Suppressor macrophage (primary cell): Measurements from ENCODE around the gene NIPAL1.
"Not testable (repeated sequence)": the region's sequence is repeated elsewhere in the genome, so short reads cannot be mapped to it uniquely, and the experiment has no call there.

Experiments used
- DNase-seq, 4 experiments: peaks; one replicate each; pipeline ENCODE4 v3.0.0-alpha.2; 2020 to 2022
- total RNA-seq, 17 experiments: gene quantifications; one replicate each; lab custom pipeline; 2026; ENCODE audit warnings: mixed read lengths in 6 of 17, inconsistent platforms in 3 of 17; lab: John Stamatoyannopoulos, UW

Gene NIPAL1
- 0.14 to 3.4 (median 1.2) reads per million in 17 experiments for total RNA-seq

GRCh38 chr4:48016141-48017107 is at the start of gene NIPAL1, which contains the start of gene CNGA1:
TSS of gene NIPAL1 (plus strand) at chr4:48016772. CDS start at chr4:48016840, 68 bp downstream.
TSS of gene CNGA1 (minus strand) at chr4:48016681. CDS start at chr4:47952689, 63,992 bp downstream.
- DNase-seq, result peak; percentile 62 to 88 (median 70)

GRCh38 chr4:47968847-47969246 is 47.7 kb upstream of the NIPAL1 start:
- DNase-seq, result no peak

- DNase-seq, result peak; percentile 62 to 87 (median 78)
These were observed 44.4 kb upstream of the NIPAL1 start for GRCh38 chr4:47972181-47972580.

DNA sequence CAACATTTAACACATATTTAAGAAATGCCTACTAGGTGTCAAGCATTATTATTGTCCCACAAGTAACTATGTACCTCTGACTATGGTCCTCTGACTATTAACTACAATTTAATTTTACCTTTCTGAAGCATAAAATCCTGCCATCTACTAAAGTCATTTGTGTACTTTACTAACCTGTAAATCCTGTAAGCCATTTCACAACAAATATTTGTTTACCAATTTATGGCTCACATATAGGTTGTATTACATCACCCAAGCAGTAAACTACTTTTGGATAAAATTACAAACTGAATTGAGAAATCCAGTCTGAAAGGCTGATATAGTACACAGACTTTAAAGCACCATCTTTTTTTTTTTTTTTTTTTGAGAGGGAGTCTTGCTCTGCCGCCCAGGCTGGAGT is 43.9 kb upstream of the NIPAL1 start:
- no peak for DNase-seq

DNA sequence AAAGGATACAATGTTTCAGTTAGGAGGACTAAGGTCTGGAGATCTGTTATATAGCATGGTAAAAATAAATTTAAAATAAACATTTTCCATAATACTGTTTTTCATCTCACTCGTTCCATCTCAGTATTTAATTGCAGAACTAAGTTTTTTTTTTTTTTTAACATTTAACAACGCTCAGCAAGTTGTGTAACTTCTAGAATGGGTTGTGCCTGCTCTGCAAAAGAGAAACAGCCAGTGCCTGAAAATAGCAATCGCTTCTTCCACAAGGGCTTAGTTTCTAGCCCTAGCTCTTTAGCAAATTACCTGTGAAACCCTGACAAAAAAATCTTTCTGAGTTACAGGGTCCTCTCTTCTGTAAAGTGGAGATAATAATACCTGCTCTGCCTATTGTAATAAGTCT is 42.0 kb upstream of the NIPAL1 start:
- DNase-seq, result peak; percentile 30 to 72 (median 62)

DNA sequence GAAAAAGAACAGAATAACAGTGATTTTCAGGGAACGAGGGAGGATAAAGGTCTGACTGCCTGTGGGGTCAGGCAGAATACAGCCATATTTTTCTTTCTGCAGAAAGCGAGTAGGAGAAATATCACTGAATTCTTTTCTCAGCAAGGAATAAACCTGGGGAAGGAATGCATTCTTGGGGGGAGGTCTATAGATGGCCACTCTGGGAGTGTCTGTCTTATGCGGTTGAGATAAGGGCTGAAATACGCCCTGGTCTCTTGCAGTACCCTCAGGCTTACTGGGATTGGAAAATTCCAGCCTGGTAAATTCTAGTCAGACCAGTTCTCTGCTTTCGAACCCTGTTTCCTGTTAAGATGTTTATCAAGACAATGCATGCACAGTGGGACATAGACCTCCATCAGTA is 26.4 kb upstream of the NIPAL1 start:
- no peak for DNase-seq

GRCh38 chr4:47992475-47992874 is 24.1 kb upstream of the NIPAL1 start:
- not testable (repeated sequence) for DNase-seq

GRCh38 chr4:47996021-47996420 is 20.6 kb upstream of the NIPAL1 start:
- no peak for DNase-seq

GRCh38 chr4:48002267-48002666 is 14.3 kb upstream of the NIPAL1 start:
- no peak for DNase-seq

- peak; percentile 48 to 71 (median 54) for DNase-seq
These were observed 13.0 kb upstream of the NIPAL1 start for GRCh38 chr4:48003568-48003967.

DNA sequence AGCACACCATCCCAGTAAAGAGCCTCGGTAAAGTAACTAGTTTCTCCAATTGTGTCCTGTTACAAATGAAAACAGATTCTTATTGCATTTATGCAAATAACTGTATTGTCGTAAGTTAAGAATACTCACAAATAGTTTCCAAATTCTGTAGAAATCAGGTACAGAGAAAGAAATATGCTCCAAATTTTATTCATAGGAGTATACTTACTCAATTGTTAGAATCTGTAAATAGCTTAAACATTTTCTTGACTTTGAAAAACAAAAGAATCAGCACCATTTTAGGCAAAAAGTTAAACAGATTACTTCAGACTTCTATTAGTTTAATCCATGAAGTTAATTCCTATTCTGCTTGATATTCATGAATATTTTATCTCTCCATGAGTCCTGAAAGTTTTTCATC is 10.8 kb upstream of the NIPAL1 start:
- DNase-seq, result no peak

- no peak for DNase-seq
These were observed 8.5 kb upstream of the NIPAL1 start for GRCh38 chr4:48008021-48008596.

DNA sequence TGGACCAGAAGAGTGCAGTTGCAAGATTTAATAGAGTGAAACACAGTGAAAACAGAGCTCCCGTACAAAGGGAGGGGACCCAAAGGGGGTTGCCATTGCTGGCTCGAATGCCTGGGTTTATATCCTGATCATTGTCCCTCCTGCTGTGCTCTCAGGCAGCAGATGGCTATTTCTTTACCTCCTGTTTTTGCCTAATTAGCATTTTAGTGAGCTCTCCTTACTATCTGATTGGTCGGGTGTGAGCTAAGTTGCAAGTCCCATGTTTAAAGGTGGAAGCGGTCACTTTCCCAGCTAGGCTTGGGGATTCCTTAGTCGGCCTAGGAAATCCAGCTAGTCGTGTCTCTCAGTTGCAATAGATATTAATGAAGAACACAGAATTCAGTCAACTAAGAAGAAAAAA is 5.7 kb upstream of the NIPAL1 start:
- DNase-seq, result not testable (repeated sequence)

DNA sequence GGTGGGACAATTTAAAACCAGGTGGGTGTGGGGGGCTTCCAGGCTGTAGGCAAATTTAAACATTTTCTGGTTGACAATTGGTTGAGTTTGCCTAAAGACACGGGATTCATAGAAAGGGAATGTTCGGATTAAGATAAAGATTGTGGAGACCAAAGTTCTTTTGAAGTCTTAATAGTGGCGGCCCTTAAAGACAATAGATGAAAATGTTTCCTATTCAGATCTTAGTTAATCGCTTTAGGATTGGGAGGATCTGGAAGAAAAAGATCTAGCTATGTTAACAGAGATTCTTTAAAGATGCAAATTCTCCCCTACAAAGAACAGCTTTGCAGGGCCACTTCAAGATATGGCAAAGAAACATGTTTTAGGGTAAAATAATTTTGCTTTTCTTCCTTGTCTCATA is 4.8 kb upstream of the NIPAL1 start:
- no peak for DNase-seq

DNA sequence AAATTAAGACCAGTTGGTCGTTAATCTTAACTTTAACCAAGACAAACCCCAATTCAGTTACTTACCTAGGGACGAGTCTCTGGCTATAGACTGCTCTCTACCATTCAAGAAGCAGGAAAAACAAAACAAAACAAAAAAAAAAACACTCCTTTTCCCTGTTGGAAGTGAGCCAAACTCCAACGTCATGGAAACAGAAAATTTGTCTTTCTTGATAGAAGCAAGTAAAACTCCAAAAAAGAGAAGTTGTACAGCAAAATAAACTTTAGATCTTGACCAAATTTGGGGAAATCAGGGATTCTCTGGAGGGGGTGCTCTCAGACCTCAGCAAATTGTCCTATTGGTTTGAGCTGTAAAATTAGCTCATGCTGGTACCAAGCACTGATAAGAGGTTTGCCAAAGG is 3.7 kb upstream of the NIPAL1 start:
- DNase-seq, result peak; percentile 69 to 76 (median 71)

DNA sequence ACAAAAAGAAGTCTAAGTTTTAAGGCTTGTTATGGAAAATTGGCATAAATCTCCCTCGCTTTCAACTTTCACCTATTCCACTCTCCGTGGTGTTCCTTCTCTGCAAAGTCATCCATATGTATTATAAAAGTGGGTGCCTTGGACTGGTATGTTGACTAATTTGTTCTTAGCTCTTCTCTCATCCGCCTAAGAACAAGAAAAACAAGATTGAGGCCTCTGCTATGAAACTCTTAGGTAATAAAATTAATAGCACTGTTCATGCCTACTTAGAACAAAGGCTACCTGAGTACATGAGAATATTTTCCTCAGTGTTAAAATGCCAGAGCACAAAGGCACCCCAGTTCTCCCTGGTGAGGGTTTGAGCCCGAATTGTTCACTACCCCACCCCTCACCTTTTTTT is 1.4 kb upstream of the NIPAL1 start:
- no peak for DNase-seq

GRCh38 chr4:48015678-48016077 is 894 bp upstream of the NIPAL1 start:
- DNase-seq, result no peak

DNA sequence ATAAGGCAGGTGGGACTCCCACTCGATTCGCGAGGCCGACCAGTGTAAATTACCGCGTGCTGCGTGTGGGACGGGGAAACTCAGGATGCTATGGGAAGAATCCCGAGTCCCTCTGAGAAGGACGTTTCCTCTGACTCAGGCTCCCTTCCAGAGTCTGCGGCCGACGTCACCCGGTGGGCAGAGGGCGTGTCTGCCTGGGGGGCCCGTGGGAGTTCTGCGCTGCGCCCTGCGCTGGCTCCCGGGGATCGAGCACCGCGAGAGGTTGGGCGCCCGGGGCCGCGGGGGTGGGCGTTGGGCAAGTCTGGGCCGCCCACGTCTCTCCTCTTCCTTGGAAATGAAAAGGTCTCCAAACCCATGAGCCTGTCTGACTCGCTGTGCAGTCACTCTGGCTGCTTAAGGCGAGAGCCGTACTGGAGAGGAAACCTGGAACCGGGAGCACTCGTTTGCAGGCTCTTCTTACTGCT is 568 bp downstream of the NIPAL1 start:
- DNase-seq, result peak; percentile 76 to 91 (median 88)

- DNase-seq, result no peak
These were observed 1.5 kb downstream of the NIPAL1 start for GRCh38 chr4:48018112-48018511.

DNA sequence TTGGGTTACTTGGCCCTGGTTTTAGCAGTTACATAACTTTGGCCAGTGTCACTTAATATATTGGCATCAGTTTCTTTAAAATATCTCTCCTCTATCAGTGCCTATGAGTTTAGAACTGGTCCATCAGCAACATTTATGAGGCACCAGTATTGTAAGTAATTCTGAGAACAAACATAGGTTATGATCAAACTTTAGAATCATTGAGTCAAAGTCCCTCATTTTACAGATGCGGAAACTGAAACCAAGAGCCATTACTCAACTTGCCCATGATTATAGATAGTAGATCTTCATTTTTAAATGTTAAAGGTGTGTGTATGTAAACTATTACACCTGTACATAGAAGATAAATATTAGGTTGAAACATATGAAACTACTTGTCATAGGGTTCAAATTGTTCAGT is 4.5 kb downstream of the NIPAL1 start:
- no peak for DNase-seq

DNA sequence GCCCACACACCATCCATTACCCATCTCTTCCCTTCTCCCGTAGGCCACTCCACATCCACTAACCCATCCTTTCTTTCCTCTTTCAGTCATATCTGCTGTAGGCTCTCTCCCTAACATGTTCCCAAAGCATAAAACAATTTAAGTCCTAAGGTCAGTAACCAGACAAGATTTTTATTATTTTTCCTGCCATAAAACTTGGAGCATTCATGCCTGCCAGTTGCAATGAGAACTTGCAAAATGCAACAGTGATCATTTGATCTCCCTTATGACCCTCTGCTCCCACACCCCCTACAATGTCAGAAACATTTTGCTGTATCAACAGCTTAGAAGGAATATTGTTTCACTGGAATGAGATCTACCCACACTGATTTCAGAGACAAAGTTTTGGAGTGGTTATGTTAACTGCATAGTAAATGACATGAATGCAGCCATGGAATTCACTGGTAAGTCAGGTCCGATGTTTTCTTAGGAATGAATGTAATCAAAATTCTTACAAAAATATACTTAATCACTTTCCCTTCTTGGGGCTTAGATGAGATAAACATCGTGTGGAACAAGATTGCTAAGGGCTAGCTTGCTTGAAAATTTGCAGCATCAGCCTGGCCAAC is 5.7 kb downstream of the NIPAL1 start:
- DNase-seq, result peak in 1 of 4 experiments; percentile 19

- DNase-seq, result no peak
These were observed 8.0 kb downstream of the NIPAL1 start for GRCh38 chr4:48024522-48024921.

- no peak for DNase-seq
These were observed 8.4 kb downstream of the NIPAL1 start for GRCh38 chr4:48025005-48025404.
